Keratinocyte (primary cell): Measurements from ENCODE around the gene PGLYRP2. TPM values are rescaled to one million over a fixed set of nuclear protein-coding genes. Genes with fewer than 3 reads are reported as not detected.

ENCODE experiments used
- DNase-seq: peaks from one replicate; pipeline ENCODE4 v3.0.0-alpha.2; 2011; ENCODE audit warnings: low read depth, missing footprints, low spot score
- FAIRE-seq: peaks from 2 replicates; lab custom pipeline; 2011; peaks lifted over from hg19 to GRCh38; lab: Jason Lieb, UNC
- H2AFZ ChIP-seq: 2 replicates; pipeline ENCODE4 v1.6.0; 2012; ENCODE audit warnings: low read length, control low read depth, inconsistent platforms; ENCODE audit not compliant: control insufficient read depth
- H3K27ac ChIP-seq: 2 replicates; pipeline ENCODE4 v1.5.1; 2011; ENCODE audit warnings: low read length; ENCODE audit not compliant: control insufficient read depth, insufficient read depth
- H3K27me3 ChIP-seq: 3 replicates; pipeline ENCODE4 v1.6.0; 2011; ENCODE audit warnings: low read length; ENCODE audit not compliant: control insufficient read depth, insufficient read depth; ENCODE audit errors: extremely low read depth
- H3K36me3 ChIP-seq, 2 experiments: 2 replicates in 1 of 2; 3 replicates in 1 of 2; pipeline ENCODE4 v1.5.1; 2011; ENCODE audit warnings: low read length in 2 of 2, mild to moderate bottlenecking in 1 of 2; ENCODE audit not compliant: control insufficient read depth in 2 of 2, insufficient read depth in 2 of 2; ENCODE audit errors: extremely low read depth in 1 of 2
- H3K4me1 ChIP-seq: 3 replicates; pipeline ENCODE4 v1.5.1; 2011; ENCODE audit warnings: low read length; ENCODE audit not compliant: control insufficient read depth, insufficient read depth; ENCODE audit errors: extremely low read depth
- H3K4me2 ChIP-seq: 3 replicates; pipeline ENCODE4 v1.6.0; 2011; ENCODE audit warnings: low read depth, low read length; ENCODE audit not compliant: control insufficient read depth, insufficient read depth; ENCODE audit errors: extremely low read depth
- H3K4me3 ChIP-seq, 3 experiments: fragments of 200-600 bp in 1 of 3; sonication (generic) in 1 of 3; 2 replicates in 2 of 3; 3 replicates in 1 of 3; pipeline ENCODE4 v1.5.1; 2011 to 2016; ENCODE audit warnings: low read length in 3 of 3, mild to moderate bottlenecking in 3 of 3, control low read depth in 2 of 3, inconsistent platforms in 1 of 3, low read depth in 1 of 3, mixed read lengths in 1 of 3, mixed run types in 1 of 3, moderate library complexity in 1 of 3; ENCODE audit not compliant: control insufficient read depth in 2 of 3, insufficient read depth in 2 of 3; ENCODE audit errors: extremely low read depth in 1 of 3
- H3K79me2 ChIP-seq: 2 replicates; pipeline ENCODE4 v1.6.0; 2012; ENCODE audit warnings: low read length; ENCODE audit not compliant: control insufficient read depth, insufficient read depth
- H3K9ac ChIP-seq: 3 replicates; pipeline ENCODE4 v1.6.0; 2011; ENCODE audit warnings: low read length; ENCODE audit not compliant: control insufficient read depth, insufficient read depth; ENCODE audit errors: extremely low read depth
- H3K9me1 ChIP-seq: 3 replicates; pipeline ENCODE4 v1.6.0; 2011; ENCODE audit warnings: low read length; ENCODE audit not compliant: control insufficient read depth, insufficient read depth; ENCODE audit errors: extremely low read depth
- H3K9me3 ChIP-seq: 2 replicates; pipeline ENCODE4 v1.5.1; 2012; ENCODE audit warnings: low read depth, low read length; ENCODE audit not compliant: control insufficient read depth
- H4K20me1 ChIP-seq: 3 replicates; pipeline ENCODE4 v1.6.0; 2011; ENCODE audit warnings: low read length; ENCODE audit not compliant: control insufficient read depth, insufficient read depth; ENCODE audit errors: extremely low read depth
- CTCF ChIP-seq, 3 experiments: IDR thresholded peaks in 1 of 3; conservative IDR thresholded peaks in 1 of 3; optimal IDR thresholded peaks in 1 of 3; 2 replicates in 2 of 3; 3 replicates in 1 of 3; pipeline versions ENCODE3 to v1.5.1; 2011; ENCODE audit warnings: low read length in 3 of 3, mild to moderate bottlenecking in 3 of 3, moderate library complexity in 2 of 3, control low read depth in 1 of 3, inconsistent platforms in 1 of 3; ENCODE audit not compliant: insufficient read depth in 2 of 3; ENCODE audit errors: extremely low read depth in 1 of 3
- EZH2 ChIP-seq: IDR thresholded peaks from one replicate; pipeline ENCODE4 v1.6.1; 2012; ENCODE audit warnings: inconsistent platforms, mild to moderate bottlenecking, low read length, moderate library complexity
- dilution Hi-C: fragments of 300-500 bp; cut with MboI; formaldehyde crosslinking; loops from one replicate; pipeline ENCODE4 v1.7.0; 2020; ENCODE audit warnings: low sequenced_read_pairs; ENCODE audit not compliant: extremely low pct_ligation_motif_present
- polyA plus RNA-seq, 5 experiments: library from polyadenylated mRNA; depleted of rRNA in 3 of 5; stranded (reverse) in 3 of 5; stranded (forward) in 1 of 5; unstranded in 1 of 5; fragments of >200 nt; gene quantifications; 1 replicate in 1 of 5; 2 replicates in 3 of 5; 3 replicates in 1 of 5; pipeline versions ENCODE4 v1.2.1 to v1.2.3, GENCODE V29; 2011 to 2012; ENCODE audit warnings: missing spikeins in 2 of 5, low read depth in 1 of 5, low replicate concordance in 1 of 5

Gene PGLYRP2
- polyA plus RNA-seq, 1 donor (not counting 4 experiments of a cell fraction or from before 2014, with no cell fraction given) = not detected

- Histone ChIP-seq H3K36me3 (no peaks in the 10 kb centered on the region), H3K9ac (no peak overlapping the region), H3K27ac (no peak overlapping the region), H3K79me2 (no peaks in the 10 kb centered on the region), H3K9me1 (no peaks in the 10 kb centered on the region), H3K4me3 (no peak overlapping the region), H4K20me1 (no peaks in the 10 kb centered on the region), H3K9me3 (no peaks in the 10 kb centered on the region), H2AFZ (no peak overlapping the region), H3K4me2 (no peak overlapping the region), H3K4me1 (no peaks in the 10 kb centered on the region), H3K27me3 (peaks cover 3% of the 10 kb centered on the region)
- FAIRE-seq (no peak), DNase-seq (no peak)
- dilution Hi-C loops = no loop called here
- TF ChIP-seq EZH2 (no peak), CTCF (optimal IDR thresholded peaks at IDR 0.05 in 1 of 3, IDR thresholded peaks at IDR 0.05 in 1 of 3, conservative IDR thresholded peaks at IDR 0.05 in 1 of 3; ENCODE audit: extremely low read depth in 1 of 3, insufficient read depth in 2 of 3, low read length in 3 of 3) (no peak)
Observed at GRCh38 chr19:15498910-15499309, 19.6 kb upstream of the PGLYRP2 start.

- Histone ChIP-seq H3K79me2 (no peaks in the 10 kb centered on the region), H3K27me3 (peaks cover 3% of the 10 kb centered on the region), H3K9me3 (no peaks in the 10 kb centered on the region), H3K36me3 (no peaks in the 10 kb centered on the region), H3K4me3 (no peak overlapping the region), H2AFZ (no peak overlapping the region), H3K4me2 (no peak overlapping the region), H4K20me1 (no peaks in the 10 kb centered on the region), H3K9ac (no peak overlapping the region), H3K9me1 (no peaks in the 10 kb centered on the region), H3K4me1 (no peaks in the 10 kb centered on the region), H3K27ac (no peak overlapping the region)
- dilution Hi-C loops = no loop called here
- DNase-seq = no peak
- TF ChIP-seq CTCF (optimal IDR thresholded peaks at IDR 0.05 in 1 of 3, IDR thresholded peaks at IDR 0.05 in 1 of 3, conservative IDR thresholded peaks at IDR 0.05 in 1 of 3; ENCODE audit: extremely low read depth in 1 of 3, insufficient read depth in 2 of 3, low read length in 3 of 3) (no peak), EZH2 (no peak)
- FAIRE-seq = no peak
Observed at GRCh38 chr19:15498156-15498858, 19.0 kb upstream of the PGLYRP2 start.
